ENCODE measurements around the gene KRT86.
"Not testable (repeated sequence)": the region's sequence is repeated elsewhere in the genome, so short reads cannot be mapped to it uniquely, and the experiment has no call there.

Gene KRT86

DNA sequence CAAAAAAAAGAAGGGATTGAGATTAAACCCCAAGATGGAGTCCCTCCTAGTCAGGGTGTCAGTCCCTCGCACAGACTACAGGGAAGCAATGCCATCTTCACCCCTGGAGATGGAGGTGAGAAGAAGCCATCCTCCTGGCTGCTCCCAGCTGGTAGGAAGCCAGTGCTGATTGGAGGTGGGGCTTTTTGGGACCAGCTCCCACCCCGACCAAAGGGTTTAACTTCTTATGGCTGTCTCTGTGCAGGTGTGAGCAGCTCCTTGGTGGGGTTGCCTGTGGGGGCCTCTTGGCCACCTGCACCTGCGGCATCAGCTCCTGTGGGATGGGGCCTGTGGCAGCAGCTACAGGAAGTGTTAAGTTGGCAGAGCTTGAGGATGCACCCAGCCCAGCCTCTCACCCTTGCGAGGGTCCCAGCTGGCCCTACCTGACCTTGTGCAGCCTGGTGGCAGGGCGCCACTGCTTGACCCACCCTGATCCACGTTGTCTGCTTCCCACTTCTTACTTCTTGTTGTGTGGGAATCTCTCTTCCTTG, 3.8 kb upstream of the KRT86 start:
- DNase-seq, result no peak

- no peak for DNase-seq
These were observed 3.3 kb upstream of the KRT86 start for GRCh38 chr12:52271158-52271557.

GRCh38 chr12:52275686-52276085, 1.2 kb downstream of the KRT86 start:
- no peak for DNase-seq

DNA sequence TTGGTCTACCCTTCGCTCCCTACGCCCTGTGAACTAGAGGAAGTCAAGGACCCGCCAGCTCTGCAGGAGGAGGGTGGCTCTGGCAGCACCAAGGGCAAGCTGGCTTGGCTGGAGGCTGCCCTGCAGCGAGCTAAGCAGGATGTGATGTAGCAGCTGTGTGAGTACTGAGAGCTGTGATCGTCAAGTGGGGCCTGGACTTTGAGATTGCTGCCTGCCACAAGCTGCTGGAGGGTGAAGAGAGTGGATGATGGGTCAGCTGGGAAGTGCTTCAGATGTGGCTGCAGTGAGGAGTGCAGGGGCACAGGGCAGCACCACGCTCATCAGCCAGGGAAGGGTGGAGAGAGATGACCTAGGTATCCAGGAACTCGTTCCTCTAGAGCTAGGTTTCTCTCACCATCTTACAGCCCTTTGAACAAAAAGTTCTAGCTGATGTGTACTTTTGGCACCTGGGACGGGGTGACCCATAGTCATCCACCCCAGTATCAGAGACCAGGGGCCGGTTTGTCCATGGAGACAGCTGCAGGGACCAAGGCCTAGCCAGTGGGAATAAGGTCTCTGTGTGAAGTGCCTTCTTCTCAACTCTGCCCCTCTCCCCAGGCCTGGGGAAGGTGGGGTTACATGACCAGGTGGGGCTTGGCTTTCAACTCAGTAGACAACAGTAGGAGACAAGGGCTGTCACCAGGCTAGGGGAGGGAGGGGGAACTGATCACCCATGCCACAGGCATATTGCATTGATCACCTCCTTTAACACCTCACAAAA, 3.2 kb downstream of the KRT86 start:
- no peak for DNase-seq

- DNase-seq, result peak; percentile 76
These were observed 4.4 kb downstream of the KRT86 start for GRCh38 chr12:52278575-52279421.

GRCh38 chr12:52279422-52280318, 5.2 kb downstream of the KRT86 start:
- DNase-seq, result no peak

GRCh38 chr12:52280319-52280795, 5.9 kb downstream of the KRT86 start:
- no peak for DNase-seq

- DNase-seq, result no peak
These were observed 6.5 kb downstream of the KRT86 start for GRCh38 chr12:52280796-52281560.

GRCh38 chr12:52284562-52285171, 10.2 kb downstream of the KRT86 start:
- DNase-seq, result no peak

DNA sequence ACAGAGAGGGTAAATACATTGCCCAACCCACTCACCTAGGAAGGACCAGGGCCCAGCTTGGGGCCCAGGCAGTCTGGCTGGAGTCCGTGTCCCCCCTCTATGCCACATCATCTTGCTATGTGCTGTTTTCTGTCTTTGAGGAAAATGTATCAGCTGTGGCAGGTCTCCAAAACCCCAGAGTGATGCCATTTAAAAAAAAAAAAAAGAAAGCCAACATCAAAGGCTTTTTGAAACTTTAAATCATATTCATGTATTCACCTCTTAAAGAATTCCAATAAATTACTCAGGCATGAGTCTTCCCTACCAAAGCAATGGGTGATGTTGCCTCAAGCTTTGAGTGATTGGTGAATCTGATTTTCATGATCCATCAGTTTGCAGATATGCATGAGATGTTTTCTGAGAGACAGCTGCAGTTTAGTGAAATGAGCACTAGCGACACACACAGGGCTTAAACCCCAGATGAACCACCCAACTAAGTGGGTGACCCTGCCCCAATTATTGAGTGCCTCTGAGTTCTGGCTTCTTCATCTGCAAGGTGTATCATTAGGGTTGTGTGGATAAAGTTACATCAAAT, 10.8 kb downstream of the KRT86 start:
- no peak for DNase-seq

GRCh38 chr12:52285851-52286530, 11.5 kb downstream of the KRT86 start:
- DNase-seq, result no peak

- DNase-seq, result not testable (repeated sequence)
These were observed 12.7 kb downstream of the KRT86 start for GRCh38 chr12:52286857-52287785.

GRCh38 chr12:52287816-52288805, 13.7 kb downstream of the KRT86 start:
- DNase-seq, result not testable (repeated sequence)

DNA sequence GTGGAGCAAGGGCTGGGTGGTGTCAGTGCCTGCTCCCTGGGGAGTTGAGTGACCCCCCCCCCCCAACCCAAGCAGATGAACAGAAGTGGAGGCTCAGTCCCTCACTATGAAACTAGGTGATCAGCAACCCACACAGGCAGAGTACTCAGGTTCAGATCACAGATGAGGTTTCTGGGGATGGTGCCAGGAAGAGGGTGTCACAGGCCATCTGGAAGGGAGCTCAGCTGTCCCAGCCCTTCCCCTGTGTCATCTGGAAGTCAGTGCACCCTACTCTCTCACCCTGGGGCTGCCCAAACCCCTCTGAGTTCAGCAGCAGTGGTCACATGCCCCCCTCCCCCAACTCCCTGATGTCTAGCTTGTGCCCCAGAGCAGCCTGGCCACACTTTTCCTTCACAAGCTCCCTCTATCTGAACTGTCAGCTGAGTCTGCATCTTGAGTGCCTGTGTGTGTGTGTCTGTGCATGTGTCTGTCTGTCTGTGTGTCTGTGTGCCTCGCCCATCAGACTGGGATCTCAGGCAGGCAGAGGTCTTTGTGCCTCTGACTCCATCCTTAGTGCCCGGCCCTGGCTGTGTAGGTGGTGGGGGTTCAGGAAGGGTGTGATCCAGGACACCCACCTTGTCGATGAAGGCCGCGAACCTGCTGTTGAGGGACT, 16.2 kb downstream of the KRT86 start:
- DNase-seq, result not testable (repeated sequence)

GRCh38 chr12:52291267-52291935, 17.0 kb downstream of the KRT86 start, which contains the start of gene KRT81:
Gene KRT81 (minus strand): TSS chr12:52291534. CDS start chr12:52291465, 69 bp downstream.
- DNase-seq, result no peak

- DNase-seq, result no peak
These were observed 19.5 kb downstream of the KRT86 start for GRCh38 chr12:52293926-52294325.

DNA sequence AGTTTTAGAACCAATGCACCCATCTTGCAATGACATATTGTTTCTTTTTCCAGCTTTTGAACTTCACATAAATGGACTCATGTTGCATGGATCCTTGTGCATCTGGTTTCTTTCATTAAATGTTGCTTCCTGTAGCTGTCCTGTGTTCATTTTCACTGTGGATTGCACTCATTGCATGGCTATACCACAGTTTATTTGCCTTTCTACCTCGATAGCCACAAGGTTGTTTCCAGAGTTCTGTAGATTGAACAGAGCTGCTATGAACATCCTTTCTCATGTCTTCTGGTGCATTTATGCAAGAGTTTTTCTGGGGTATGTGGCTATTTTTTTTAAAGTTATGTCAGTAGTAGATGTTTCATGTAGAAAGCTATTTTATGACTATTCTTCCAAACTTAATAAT, 20.4 kb downstream of the KRT86 start:
- no peak for DNase-seq

Data from NCI-H82 (cell line).